ENCODE data around the gene XPNPEP1. TPM values are rescaled to one million over a fixed set of nuclear protein-coding genes. Genes with fewer than 3 reads are reported as not detected.

Gene XPNPEP1
- total and polyA plus RNA-seq, 2 donors from 2014 or later = 34.4 to 62.4 TPM

DNA sequence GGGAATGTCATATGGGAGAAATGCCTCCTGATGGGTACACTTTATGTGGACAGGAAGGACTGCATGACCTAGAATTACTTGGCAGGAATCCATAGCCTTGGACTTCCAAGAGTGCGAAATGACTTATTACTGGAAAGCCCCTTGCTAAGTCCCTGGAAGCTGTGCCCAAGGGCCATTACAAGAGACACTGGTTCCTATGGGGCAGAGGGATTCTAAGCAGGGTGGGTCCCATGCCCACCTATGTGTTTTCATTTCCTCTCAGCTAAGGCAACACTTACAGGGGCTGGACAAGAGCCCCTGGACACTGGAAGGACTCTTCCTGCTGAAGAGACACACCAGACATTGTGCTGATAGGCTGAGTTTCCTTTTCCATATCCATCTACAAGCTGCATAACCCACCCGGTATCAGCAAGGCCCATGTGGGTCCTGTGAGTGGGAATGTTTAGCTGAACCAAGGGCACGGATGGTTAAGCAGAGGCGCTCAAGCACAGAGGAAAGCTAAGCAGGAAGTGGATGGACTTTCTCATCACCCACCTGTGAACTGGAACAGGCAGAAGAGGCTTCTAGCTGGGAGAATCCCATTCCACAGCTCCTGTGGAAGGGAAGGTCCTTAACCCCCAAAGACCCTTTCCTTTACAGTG, 56.2 kb downstream of the XPNPEP1 start:
- TF ChIP-seq, protein P1, sequence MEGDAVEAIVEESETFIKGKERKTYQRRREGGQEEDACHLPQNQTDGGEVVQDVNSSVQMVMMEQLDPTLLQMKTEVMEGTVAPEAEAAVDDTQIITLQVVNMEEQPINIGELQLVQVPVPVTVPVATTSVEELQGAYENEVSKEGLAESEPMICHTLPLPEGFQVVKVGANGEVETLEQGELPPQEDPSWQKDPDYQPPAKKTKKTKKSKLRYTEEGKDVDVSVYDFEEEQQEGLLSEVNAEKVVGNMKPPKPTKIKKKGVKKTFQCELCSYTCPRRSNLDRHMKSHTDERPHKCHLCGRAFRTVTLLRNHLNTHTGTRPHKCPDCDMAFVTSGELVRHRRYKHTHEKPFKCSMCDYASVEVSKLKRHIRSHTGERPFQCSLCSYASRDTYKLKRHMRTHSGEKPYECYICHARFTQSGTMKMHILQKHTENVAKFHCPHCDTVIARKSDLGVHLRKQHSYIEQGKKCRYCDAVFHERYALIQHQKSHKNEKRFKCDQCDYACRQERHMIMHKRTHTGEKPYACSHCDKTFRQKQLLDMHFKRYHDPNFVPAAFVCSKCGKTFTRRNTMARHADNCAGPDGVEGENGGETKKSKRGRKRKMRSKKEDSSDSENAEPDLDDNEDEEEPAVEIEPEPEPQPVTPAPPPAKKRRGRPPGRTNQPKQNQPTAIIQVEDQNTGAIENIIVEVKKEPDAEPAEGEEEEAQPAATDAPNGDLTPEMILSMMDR (IDR thresholded peaks at IDR 0.05; ENCODE audit: borderline replicate concordance, extremely low read depth, insufficient read depth) = no peak

DNA sequence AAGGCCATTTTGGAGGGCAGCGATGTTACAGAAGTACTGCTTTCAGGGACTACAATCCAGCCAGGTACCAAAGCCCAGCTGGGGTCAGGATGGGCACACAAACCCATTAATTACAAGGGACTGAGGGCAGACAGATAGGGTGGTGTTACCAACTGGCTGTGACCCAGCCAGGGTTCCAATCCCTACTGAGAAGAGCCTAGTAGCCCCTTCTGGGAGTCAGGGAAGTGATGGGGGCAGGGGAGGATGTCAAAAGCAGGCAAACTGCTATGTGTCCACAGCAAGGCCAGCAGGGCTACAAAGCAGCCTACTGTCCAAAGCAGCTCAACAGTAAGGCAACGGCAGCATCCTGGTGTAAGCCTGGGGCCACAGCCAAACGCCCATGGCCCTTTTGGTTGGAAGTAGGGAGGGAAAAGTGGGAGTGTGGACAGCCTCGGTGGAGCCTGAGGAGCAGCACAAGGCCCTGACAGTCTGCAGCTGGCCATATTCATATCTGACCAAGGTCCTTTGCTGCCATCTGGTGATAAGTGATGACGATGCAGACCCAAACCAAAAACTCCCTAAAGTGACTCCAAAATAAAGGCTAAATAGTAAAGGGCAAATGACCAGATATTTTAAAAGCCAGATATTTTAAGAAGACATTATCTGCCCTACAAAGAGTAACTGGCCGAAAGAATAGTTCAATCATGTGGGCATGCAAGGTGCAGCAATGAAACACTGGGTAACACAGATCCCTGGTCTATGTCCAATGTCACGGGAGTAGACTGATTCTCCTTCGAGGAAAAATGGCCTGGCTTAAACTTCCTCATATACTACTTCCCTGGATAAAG, 56.9 kb downstream of the XPNPEP1 start:
- no peaks in the 10 kb centered on the region for H3K9me3 ChIP-seq (ENCODE audit: control insufficient read depth in 2 of 3, insufficient read depth in 1 of 3, low read length in 3 of 3)
- intact Hi-C loops (cut with DNase I) = no loop called here
- H3K4me1 ChIP-seq (ENCODE audit: control insufficient read depth in 2 of 3, insufficient read depth in 2 of 3, low read depth in 1 of 3, low read length in 3 of 3) = peaks cover 0 to 10% (median 7%) of the 10 kb centered on the region in 3 donors
- H3K36me3 ChIP-seq (ENCODE audit: control insufficient read depth in 2 of 3, insufficient read depth in 3 of 3, low read length in 3 of 3) = peaks cover 4 to 21% (median 13%) of the 10 kb centered on the region in 3 donors
- no peak for FAIRE-seq
- H3K27me3 ChIP-seq (ENCODE audit: control insufficient read depth, insufficient read depth, low read length) = no peaks in the 10 kb centered on the region
- H3K9ac ChIP-seq (ENCODE audit: low read length in 3 of 3) = no peak overlapping the region
- DNase-seq = peak in 4 of 5 donors; percentile 47 to 65 (median 54)
- no peak overlapping the region for H3K4me3 ChIP-seq (ENCODE audit: low read length in 3 of 3)
- no peak overlapping the region for H3K27ac ChIP-seq (ENCODE audit: low read depth in 2 of 2, low read length in 2 of 2)
- TF ChIP-seq, protein P1 (IDR thresholded peaks at IDR 0.05; ENCODE audit: borderline replicate concordance, extremely low read depth, insufficient read depth) = peak; percentile 23

More for the DNA sequence above, 56.2 kb downstream of the XPNPEP1 start:
- intact Hi-C loops (cut with DNase I) = no loop called here
- Histone ChIP-seq H3K27me3 (ENCODE audit: control insufficient read depth, insufficient read depth, low read length) (no peaks in the 10 kb centered on the region), H3K36me3 (ENCODE audit: control insufficient read depth in 2 of 3, insufficient read depth in 3 of 3, low read length in 3 of 3) (peaks cover 4 to 22% (median 14%) of the 10 kb centered on the region in 3 donors), H3K9me3 (ENCODE audit: control insufficient read depth in 2 of 3, insufficient read depth in 1 of 3, low read length in 3 of 3) (no peaks in the 10 kb centered on the region), H3K4me3 (ENCODE audit: low read length in 3 of 3) (no peak overlapping the region), H3K4me1 (ENCODE audit: control insufficient read depth in 2 of 3, insufficient read depth in 2 of 3, low read depth in 1 of 3, low read length in 3 of 3) (peaks cover 0 to 10% (median 7%) of the 10 kb centered on the region in 3 donors), H3K9ac (ENCODE audit: low read length in 3 of 3) (no peak overlapping the region), H3K27ac (ENCODE audit: low read depth in 2 of 2, low read length in 2 of 2) (peak overlapping the region in 1 of 2 donors; percentile 5)
- FAIRE-seq (no peak), DNase-seq (peak in 1 of 5 donors; percentile 31)

DNA sequence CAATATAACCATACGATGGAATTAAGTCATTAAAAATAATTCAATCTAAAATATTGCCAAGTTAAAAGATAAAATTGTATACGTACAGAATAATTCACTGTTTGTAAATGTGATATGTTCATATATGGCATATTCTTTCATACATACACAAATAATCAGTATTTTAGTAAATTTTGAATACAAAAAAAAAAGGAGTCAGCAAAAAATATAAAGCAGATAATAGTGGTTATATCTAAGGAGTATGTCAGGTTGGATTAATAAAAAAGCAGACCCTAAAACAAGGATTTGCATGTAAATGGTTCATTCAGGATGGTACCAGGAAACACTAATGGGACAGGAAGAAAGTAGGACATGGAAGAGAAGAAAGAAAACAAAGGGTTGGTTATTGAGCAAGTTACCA, 59.5 kb downstream of the XPNPEP1 start:
- TF ChIP-seq, protein P1 (IDR thresholded peaks at IDR 0.05; ENCODE audit: borderline replicate concordance, extremely low read depth, insufficient read depth) = no peak
- Histone ChIP-seq H3K9ac (ENCODE audit: low read length in 3 of 3) (no peak overlapping the region), H3K27me3 (ENCODE audit: control insufficient read depth, insufficient read depth, low read length) (no peaks in the 10 kb centered on the region), H3K27ac (ENCODE audit: low read depth in 2 of 2, low read length in 2 of 2) (no peak overlapping the region), H3K4me3 (ENCODE audit: low read length in 3 of 3) (no peak overlapping the region), H3K9me3 (ENCODE audit: control insufficient read depth in 2 of 3, insufficient read depth in 1 of 3, low read length in 3 of 3) (no peaks in the 10 kb centered on the region), H3K36me3 (ENCODE audit: control insufficient read depth in 2 of 3, insufficient read depth in 3 of 3, low read length in 3 of 3) (peaks cover 4 to 13% (median 11%) of the 10 kb centered on the region in 3 donors), H3K4me1 (ENCODE audit: control insufficient read depth in 2 of 3, insufficient read depth in 2 of 3, low read depth in 1 of 3, low read length in 3 of 3) (peaks cover 0 to 10% (median 7%) of the 10 kb centered on the region in 3 donors)
- no peak for DNase-seq
- FAIRE-seq = no peak
- intact Hi-C loops (cut with DNase I) = no loop called here

Data from kidney (tissue), 14 donors.